Peyer's patch (tissue), 4 donors: ENCODE results near the gene PROP1.
"Not testable (repeated sequence)": the region's sequence is repeated elsewhere in the genome, so short reads cannot be mapped to it uniquely, and the experiment has no call there.

Experiments
- CTCF ChIP-seq, 6 experiments: fragments of 450-650 bp in 4 of 6; fragments of 200-600 bp in 2 of 6; sonication (generic) in 1 of 6; IDR thresholded peaks; one replicate each; pipeline ENCODE4 v1.5.1; 2017 to 2019; ENCODE audit warnings: antibody characterized with exemption in 6 of 6, mild to moderate bottlenecking in 3 of 6, moderate library complexity in 1 of 6
- POLR2A ChIP-seq, 2 donors: fragments of 450-650 bp; IDR thresholded peaks; one replicate each; pipeline ENCODE4 v1.5.1; 2017; ENCODE audit warnings: antibody characterized with exemption in 2 of 2, mild to moderate bottlenecking in 2 of 2, moderate library complexity in 2 of 2

- TF ChIP-seq CTCF, POLR2A (IDR thresholded peaks at IDR 0.05): not testable (repeated sequence)
Measured at GRCh38 chr5:178019379-178020030, 23.5 kb upstream of the PROP1 start.
